ENCODE results near the gene RIPOR2.

- TF ChIP-seq, protein P1, sequence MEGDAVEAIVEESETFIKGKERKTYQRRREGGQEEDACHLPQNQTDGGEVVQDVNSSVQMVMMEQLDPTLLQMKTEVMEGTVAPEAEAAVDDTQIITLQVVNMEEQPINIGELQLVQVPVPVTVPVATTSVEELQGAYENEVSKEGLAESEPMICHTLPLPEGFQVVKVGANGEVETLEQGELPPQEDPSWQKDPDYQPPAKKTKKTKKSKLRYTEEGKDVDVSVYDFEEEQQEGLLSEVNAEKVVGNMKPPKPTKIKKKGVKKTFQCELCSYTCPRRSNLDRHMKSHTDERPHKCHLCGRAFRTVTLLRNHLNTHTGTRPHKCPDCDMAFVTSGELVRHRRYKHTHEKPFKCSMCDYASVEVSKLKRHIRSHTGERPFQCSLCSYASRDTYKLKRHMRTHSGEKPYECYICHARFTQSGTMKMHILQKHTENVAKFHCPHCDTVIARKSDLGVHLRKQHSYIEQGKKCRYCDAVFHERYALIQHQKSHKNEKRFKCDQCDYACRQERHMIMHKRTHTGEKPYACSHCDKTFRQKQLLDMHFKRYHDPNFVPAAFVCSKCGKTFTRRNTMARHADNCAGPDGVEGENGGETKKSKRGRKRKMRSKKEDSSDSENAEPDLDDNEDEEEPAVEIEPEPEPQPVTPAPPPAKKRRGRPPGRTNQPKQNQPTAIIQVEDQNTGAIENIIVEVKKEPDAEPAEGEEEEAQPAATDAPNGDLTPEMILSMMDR (IDR thresholded peaks at IDR 0.05) = no peak
- no peak for TF ChIP-seq POLR2AphosphoS5 (IDR thresholded peaks at IDR 0.05)
Measured at GRCh38 chr6:24966381-24966780, 30.6 kb upstream of the RIPOR2 start.

All from stomach (tissue), 4 donors.